Esophagus squamous epithelium (tissue), 5 donors: Measurements from ENCODE around the gene CYP27B1. TPM values are rescaled to one million over a fixed set of nuclear protein-coding genes. Genes with fewer than 3 reads are reported as not detected.
"Not testable (repeated sequence)": the region's sequence is repeated elsewhere in the genome, so short reads cannot be mapped to it uniquely, and the experiment has no call there.

ENCODE experiments used
- DNase-seq: peaks from one replicate; lab custom pipeline; 2025; lab: John Stamatoyannopoulos, UW
- H3K27ac ChIP-seq, 4 donors: fragments of 200-600 bp; sonication (generic); one replicate each; pipeline ENCODE4 v1.5.1; 2016 to 2019; ENCODE audit warnings: mild to moderate bottlenecking in 1 of 4
- H3K27me3 ChIP-seq, 4 donors: fragments of 200-600 bp; sonication (generic); 1 replicate in 3 of 4; 2 replicates in 1 of 4; pipeline versions ENCODE4 v1.5.1 to v1.6.0; 2017 to 2021; ENCODE audit warnings: antibody characterized with exemption in 1 of 4
- H3K36me3 ChIP-seq, 3 donors: fragments of 200-600 bp; sonication (generic); one replicate each; pipeline ENCODE4 v1.5.1; 2016 to 2019
- H3K4me1 ChIP-seq, 3 donors: fragments of 200-600 bp; sonication (generic); one replicate each; pipeline ENCODE4 v1.5.1; 2017 to 2019
- H3K4me3 ChIP-seq, 4 donors: fragments of 200-600 bp; sonication (generic); 1 replicate in 3 of 4; 2 replicates in 1 of 4; pipeline ENCODE4 v1.5.1; 2016 to 2019; ENCODE audit warnings: mild to moderate bottlenecking in 2 of 4, moderate library complexity in 1 of 4
- H3K9me3 ChIP-seq, 3 donors: fragments of 200-600 bp; sonication (generic); one replicate each; pipeline ENCODE4 v1.5.1; 2016 to 2019
- POLR2A ChIP-seq, 4 donors: fragments of 450-650 bp; IDR thresholded peaks; one replicate each; pipeline ENCODE4 v1.6.1; 2017; ENCODE audit warnings: antibody characterized with exemption in 4 of 4, mild to moderate bottlenecking in 4 of 4, moderate library complexity in 3 of 4
- WGBS, 2 donors: methylation state at CpG; one replicate each; pipeline ENCODE4 v1.1.5; 2018; 5-methylcytosine and 5-hydroxymethylcytosine counted together
- intact Hi-C: fragments of 100-400 bp; cut with DNase I; formaldehyde crosslinking; loops from one replicate; pipeline ENCODE4 v1.15.0; 2022
- total RNA-seq, 4 donors: library from RNA; depleted of rRNA; stranded (reverse); fragments of >200 nt; gene quantifications; one replicate each; pipeline ENCODE4 v1.1.0, GENCODE V29; 2016
- TF ChIP-seq, protein P1 (sequence below), 6 experiments: fragments of 450-650 bp in 4 of 6; fragments of 200-600 bp in 2 of 6; sonication (generic) in 2 of 6; IDR thresholded peaks; one replicate each; pipeline ENCODE4 v1.5.1; 2016 to 2019; ENCODE audit warnings: antibody characterized with exemption in 6 of 6, mild to moderate bottlenecking in 4 of 6, moderate library complexity in 4 of 6
- donor health status: DM: yes; HTN: yes; CAD: no.

CYP27B1 gene
- total RNA-seq, 4 donors from 2014 or later: 0.18 to 1.7 (median 1.1) TPM

DNA sequence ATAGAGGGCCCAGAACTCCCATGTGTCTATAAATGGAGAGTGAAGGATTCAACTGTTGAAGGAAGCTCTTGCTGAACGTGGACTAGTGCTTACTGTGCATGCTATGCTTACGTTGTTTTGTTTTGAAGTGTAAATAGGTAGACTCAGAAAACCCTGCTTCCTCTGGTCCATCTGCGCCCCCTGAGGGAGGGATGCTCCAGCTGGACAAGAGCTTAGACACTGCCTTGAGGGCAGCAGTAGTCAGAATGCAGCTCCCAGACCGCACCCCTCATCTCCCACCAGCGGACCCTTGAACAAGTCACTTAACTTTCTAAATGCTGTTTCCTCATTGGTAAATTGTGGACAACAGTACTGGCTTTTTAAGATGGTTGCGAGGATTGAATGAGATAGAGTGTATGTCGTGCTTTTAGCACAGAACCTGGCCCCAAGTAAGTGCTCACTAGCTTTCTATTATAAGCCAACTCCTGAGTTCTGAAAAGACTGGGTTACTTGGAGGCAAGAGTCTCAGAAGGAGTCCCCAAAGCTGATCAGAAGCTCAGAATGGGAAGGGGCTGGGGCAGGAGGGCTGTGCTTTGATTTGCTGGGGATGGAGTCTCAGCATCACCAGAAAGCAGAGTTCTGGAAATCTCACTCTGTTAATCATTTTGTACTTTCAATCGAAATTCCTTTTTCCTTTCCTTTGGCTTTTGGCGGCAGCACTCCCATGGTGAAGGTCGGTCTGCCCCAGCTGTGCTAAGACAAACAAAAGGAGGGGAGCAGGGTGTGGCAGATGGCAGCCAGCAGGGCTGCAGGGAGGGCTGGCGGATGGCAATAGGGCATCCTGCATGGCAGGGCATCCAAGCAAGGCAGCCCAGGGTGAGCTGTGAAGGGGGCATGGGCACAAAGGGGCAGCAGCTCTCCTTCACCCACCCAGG, 43.9 kb downstream of the CYP27B1 start:
- Histone ChIP-seq H3K27ac (no peak overlapping the region), H3K4me1 (peaks cover 8 to 26% (median 15%) of the 10 kb centered on the region in 3 donors), H3K9me3 (no peaks in the 10 kb centered on the region), H3K27me3 (peaks cover 0 to 7% (median 0%) of the 10 kb centered on the region in 4 donors), H3K36me3 (peaks cover 4 to 44% (median 35%) of the 10 kb centered on the region in 3 donors), H3K4me3 (no peak overlapping the region)
- no peak for TF ChIP-seq POLR2A (IDR thresholded peaks at IDR 0.05)
- TF ChIP-seq, protein P1, sequence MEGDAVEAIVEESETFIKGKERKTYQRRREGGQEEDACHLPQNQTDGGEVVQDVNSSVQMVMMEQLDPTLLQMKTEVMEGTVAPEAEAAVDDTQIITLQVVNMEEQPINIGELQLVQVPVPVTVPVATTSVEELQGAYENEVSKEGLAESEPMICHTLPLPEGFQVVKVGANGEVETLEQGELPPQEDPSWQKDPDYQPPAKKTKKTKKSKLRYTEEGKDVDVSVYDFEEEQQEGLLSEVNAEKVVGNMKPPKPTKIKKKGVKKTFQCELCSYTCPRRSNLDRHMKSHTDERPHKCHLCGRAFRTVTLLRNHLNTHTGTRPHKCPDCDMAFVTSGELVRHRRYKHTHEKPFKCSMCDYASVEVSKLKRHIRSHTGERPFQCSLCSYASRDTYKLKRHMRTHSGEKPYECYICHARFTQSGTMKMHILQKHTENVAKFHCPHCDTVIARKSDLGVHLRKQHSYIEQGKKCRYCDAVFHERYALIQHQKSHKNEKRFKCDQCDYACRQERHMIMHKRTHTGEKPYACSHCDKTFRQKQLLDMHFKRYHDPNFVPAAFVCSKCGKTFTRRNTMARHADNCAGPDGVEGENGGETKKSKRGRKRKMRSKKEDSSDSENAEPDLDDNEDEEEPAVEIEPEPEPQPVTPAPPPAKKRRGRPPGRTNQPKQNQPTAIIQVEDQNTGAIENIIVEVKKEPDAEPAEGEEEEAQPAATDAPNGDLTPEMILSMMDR (IDR thresholded peaks at IDR 0.05): no peak
- DNase-seq: no peak
- intact Hi-C loops: no loop called here
- WGBS, 2 donors: 49 to 77% methylated on average over 8 to 11 of the region's 11 CpGs

DNA sequence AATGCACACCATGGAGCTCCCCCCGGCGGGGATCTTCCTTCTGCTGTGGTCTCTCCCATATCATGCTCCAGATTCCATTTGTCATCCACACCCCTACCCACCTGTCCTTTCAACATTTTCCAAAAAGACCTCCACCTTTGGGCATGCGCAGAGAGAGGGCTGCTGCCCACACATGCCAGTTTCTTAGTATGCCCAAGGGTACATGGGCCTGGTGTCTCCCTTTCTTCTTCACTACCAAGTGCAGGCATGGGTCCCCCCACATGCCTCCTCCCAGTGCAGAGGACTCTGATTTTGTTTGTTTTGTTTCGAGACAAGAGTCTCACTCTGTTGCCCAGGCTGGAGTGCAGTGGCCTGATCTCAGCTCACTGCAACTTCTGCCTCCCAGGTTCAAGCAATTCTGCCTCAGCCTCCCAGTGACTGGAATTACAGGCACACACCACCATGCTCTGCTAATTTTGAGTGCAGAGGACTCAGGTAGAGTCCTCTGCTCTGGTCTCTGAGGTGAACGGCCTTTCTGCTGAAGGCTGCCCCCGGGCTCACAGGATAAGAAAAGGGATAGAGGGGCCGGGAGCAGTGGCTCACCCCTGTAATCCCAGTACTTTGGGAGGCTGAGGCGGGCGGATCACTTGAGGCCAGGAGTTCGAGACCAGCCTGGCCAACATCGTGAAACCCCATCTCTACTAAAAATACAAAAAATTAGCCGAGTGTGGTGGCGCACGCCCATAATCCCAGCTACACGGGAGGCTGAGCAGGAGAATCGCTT, 44.9 kb downstream of the CYP27B1 start:
- H3K4me3 ChIP-seq, H3K27ac ChIP-seq, H3K9me3 ChIP-seq, intact Hi-C loops, H3K27me3 ChIP-seq, DNase-seq: not testable (repeated sequence)
- WGBS, 2 donors: 90 to 97% methylated on average over 9 to 11 of the region's 16 CpGs
- peaks cover 4 to 54% (median 41%) of the 10 kb centered on the region in 3 donors for H3K36me3 ChIP-seq
- peaks cover 4 to 18% (median 10%) of the 10 kb centered on the region in 3 donors for H3K4me1 ChIP-seq

DNA sequence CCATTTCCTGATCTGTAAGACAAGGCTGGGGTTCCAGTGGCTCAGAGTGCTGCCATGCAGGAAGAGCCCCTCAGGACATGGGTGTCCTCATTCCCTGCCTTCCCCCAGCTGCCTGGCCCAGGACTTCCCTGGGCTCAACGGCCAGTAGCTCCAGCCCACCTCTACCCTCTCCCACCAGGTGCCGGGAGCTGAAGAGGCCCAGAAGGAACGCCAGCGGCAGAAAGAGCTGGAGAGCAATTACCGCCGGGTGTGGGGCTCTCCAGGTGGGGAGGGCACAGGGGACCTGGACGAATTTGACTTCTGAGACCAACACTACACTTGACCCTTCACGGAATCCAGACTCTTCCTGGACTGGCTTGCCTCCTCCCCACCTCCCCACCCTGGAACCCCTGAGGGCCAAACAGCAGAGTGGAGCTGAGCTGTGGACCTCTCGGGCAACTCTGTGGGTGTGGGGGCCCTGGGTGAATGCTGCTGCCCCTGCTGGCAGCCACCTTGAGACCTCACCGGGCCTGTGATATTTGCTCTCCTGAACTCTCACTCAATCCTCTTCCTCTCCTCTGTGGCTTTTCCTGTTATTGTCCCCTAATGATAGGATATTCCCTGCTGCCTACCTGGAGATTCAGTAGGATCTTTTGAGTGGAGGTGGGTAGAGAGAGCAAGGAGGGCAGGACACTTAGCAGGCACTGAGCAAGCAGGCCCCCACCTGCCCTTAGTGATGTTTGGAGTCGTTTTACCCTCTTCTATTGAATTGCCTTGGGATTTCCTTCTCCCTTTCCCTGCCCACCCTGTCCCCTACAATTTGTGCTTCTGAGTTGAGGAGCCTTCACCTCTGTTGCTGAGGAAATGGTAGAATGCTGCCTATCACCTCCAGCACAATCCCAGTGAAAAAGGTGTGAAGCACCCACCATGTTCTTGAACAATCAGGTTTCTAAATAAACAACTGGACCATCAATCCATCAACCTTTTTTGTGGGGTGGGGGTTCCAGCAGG, 46.0 kb downstream of the CYP27B1 start:
- no peak for DNase-seq
- Histone ChIP-seq H3K36me3 (peaks cover 11 to 65% (median 52%) of the 10 kb centered on the region in 3 donors), H3K9me3 (no peaks in the 10 kb centered on the region), H3K4me1 (peaks cover 2 to 7% (median 6%) of the 10 kb centered on the region in 3 donors), H3K27me3 (peaks cover 0 to 7% (median 0%) of the 10 kb centered on the region in 4 donors), H3K4me3 (no peak overlapping the region), H3K27ac (no peak overlapping the region)
- 34 to 75% methylated on average over 2 to 5 of the region's 11 CpGs for WGBS, 2 donors
- TF ChIP-seq, protein P1 (IDR thresholded peaks at IDR 0.05): no peak
- no peak for TF ChIP-seq POLR2A (IDR thresholded peaks at IDR 0.05)
- intact Hi-C loops: no loop called here

DNA sequence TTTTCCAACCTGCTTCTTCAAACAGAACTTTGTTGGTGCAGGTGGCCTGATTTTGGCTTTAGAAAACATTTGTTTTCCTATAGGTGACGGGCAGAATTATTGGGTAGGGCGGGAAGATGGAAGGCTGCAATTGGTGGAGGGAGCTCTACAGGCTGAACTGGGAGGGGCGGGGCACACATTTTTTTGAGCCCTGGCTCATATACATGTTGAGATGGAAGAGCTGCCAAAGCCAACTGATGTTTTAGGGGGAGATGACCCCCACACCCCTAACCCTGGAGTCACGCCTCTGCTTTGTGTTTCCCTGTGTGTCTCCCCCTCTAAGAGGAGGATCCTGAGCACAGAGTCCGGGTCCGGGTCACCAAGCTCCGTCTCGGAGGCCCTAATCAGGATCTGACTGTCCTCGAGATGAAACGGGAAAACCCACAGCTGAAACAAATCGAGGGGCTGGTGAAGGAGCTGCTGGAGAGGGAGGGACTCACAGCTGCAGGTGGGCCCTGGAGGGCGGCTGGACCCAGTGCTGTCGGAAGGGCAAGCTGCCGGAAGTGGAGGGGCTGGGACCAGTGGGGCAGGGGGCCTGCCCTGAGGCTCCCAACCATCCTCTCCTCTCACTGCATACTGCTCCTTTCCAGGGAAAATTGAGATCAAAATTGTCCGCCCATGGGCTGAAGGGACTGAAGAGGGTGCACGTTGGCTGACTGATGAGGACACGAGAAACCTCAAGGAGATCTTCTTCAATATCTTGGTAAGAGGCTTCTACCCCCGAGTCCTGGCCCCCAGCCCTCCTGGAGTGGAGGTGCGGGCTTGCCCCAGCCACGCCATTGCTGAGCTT, 46.9 kb downstream of the CYP27B1 start:
- Histone ChIP-seq H3K4me3 (no peak overlapping the region), H3K27me3 (no peaks in the 10 kb centered on the region), H3K9me3 (no peaks in the 10 kb centered on the region), H3K36me3 (peaks cover 16 to 74% (median 58%) of the 10 kb centered on the region in 3 donors), H3K4me1 (no peaks in the 10 kb centered on the region), H3K27ac (no peak overlapping the region)
- no peak for TF ChIP-seq POLR2A (IDR thresholded peaks at IDR 0.05)
- TF ChIP-seq, protein P1 (IDR thresholded peaks at IDR 0.05): no peak
- WGBS, 2 donors: 94 to 95% methylated on average over 5 to 12 of the region's 20 CpGs
- DNase-seq: no peak
- intact Hi-C loops: no loop called here
